Osteocyte (in vitro differentiated cells): ENCODE measurements around the gene STK25. TPM values are rescaled to one million over a fixed set of nuclear protein-coding genes. Genes with fewer than 3 reads are reported as not detected.

Experiments
- DNase-seq: peaks from one replicate; pipeline ENCODE4 v3.0.0; 2021; ENCODE audit warnings: mixed read lengths; ENCODE audit not compliant: unreplicated experiment; ENCODE audit errors: extremely low spot score
- H3K27ac Mint-ChIP-seq: one replicate; pipeline ENCODE4 v1.8.0; 2021; ENCODE audit warnings: mild to moderate bottlenecking, mixed read lengths; ENCODE audit not compliant: unreplicated experiment
- H3K27me3 Mint-ChIP-seq: one replicate; pipeline ENCODE4 v1.8.0; 2021; ENCODE audit warnings: mixed read lengths; ENCODE audit not compliant: unreplicated experiment
- H3K36me3 Mint-ChIP-seq: one replicate; pipeline ENCODE4 v1.8.0; 2021; ENCODE audit warnings: mixed read lengths; ENCODE audit not compliant: unreplicated experiment
- H3K4me1 Mint-ChIP-seq: one replicate; pipeline ENCODE4 v1.8.0; 2021; ENCODE audit warnings: mixed read lengths; ENCODE audit not compliant: unreplicated experiment
- H3K4me3 Mint-ChIP-seq: one replicate; pipeline ENCODE4 v1.8.0; 2021; ENCODE audit warnings: mild to moderate bottlenecking, moderate library complexity, mixed read lengths; ENCODE audit not compliant: unreplicated experiment
- H3K9me3 Mint-ChIP-seq: one replicate; pipeline ENCODE4 v1.8.0; 2021; ENCODE audit warnings: mixed read lengths; ENCODE audit not compliant: unreplicated experiment
- total RNA-seq: library from RNA; stranded (reverse); gene quantifications from 2 replicates; pipeline ENCODE4 v1.2.1, GENCODE V29; 2021
- TF ChIP-seq, protein P1 (sequence below): fragments of 200-600 bp; sonication (generic); IDR thresholded peaks from 2 replicates; pipeline ENCODE4 v1.5.0; 2021; ENCODE audit warnings: antibody characterized with exemption, mild to moderate bottlenecking, moderate library complexity

The STK25 gene
- total RNA-seq, 1 donor from 2014 or later, result 206 TPM

DNA sequence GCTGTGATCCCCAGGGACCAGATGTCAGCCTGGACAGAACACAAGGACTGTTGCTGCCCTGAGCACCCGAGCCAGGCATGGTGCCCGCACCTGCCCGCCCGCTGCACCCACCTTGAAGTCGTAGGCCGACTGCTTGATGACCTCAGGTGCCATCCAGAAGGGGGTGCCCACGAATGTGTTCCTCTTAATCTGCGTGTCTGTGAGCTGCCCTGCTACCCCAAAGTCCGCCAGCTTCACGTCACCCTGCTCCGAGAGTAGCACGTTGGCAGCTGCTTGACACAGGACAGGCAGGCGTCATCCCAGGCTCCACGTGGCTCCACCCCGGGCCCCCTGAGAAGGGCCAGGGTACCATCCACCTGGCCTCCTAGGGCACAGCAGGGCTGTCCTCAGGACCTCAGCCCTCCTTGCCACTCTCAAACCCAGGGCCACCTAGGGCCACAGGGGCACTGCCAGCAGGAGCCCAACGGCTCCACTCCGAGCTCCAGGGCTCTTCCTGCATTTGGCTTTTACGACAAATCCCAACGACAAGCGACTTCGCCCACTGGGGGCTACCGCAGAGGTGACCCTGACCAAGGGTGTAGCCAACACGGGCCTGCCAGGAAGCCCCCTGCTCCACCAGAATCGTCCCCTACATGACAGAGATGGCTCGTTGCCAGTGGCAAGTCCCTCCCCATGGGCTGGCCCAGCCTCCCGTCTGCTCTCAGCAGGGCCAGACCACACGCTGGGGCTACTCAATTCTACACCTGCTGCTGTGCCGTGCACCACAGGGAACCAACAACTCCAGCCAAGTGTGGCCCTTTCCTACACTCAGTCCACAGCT, 9.0 kb downstream of the STK25 start:
- no peak overlapping the region for H3K27ac Mint-ChIP-seq

GRCh38 chr2:241498115-241499070, 10.0 kb downstream of the STK25 start:
- DNase-seq, result no peak
- Mint-ChIP-seq H3K27ac (no peak overlapping the region), H3K9me3 (no peaks in the 10 kb centered on the region), H3K4me3 (no peak overlapping the region), H3K27me3 (no peaks in the 10 kb centered on the region), H3K36me3 (peaks cover 16% of the 10 kb centered on the region), H3K4me1 (peaks cover 3% of the 10 kb centered on the region)
- TF ChIP-seq, protein P1, sequence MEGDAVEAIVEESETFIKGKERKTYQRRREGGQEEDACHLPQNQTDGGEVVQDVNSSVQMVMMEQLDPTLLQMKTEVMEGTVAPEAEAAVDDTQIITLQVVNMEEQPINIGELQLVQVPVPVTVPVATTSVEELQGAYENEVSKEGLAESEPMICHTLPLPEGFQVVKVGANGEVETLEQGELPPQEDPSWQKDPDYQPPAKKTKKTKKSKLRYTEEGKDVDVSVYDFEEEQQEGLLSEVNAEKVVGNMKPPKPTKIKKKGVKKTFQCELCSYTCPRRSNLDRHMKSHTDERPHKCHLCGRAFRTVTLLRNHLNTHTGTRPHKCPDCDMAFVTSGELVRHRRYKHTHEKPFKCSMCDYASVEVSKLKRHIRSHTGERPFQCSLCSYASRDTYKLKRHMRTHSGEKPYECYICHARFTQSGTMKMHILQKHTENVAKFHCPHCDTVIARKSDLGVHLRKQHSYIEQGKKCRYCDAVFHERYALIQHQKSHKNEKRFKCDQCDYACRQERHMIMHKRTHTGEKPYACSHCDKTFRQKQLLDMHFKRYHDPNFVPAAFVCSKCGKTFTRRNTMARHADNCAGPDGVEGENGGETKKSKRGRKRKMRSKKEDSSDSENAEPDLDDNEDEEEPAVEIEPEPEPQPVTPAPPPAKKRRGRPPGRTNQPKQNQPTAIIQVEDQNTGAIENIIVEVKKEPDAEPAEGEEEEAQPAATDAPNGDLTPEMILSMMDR, result no peak

More for the DNA sequence above, 9.0 kb downstream of the STK25 start:
- Mint-ChIP-seq H3K36me3 (peaks cover 16% of the 10 kb centered on the region), H3K9me3 (no peaks in the 10 kb centered on the region), H3K4me1 (peaks cover 6% of the 10 kb centered on the region), H3K27me3 (no peaks in the 10 kb centered on the region), H3K4me3 (no peak overlapping the region)
- TF ChIP-seq, protein P1, result no peak
- DNase-seq, result no peak

- H3K27me3 Mint-ChIP-seq, result no peaks in the 10 kb centered on the region
- DNase-seq, result no peak
- no peaks in the 10 kb centered on the region for H3K9me3 Mint-ChIP-seq
- no peak overlapping the region for H3K4me3 Mint-ChIP-seq
- TF ChIP-seq, protein P1, result no peak
- H3K4me1 Mint-ChIP-seq, result peaks cover 3% of the 10 kb centered on the region
- H3K36me3 Mint-ChIP-seq, result peaks cover 21% of the 10 kb centered on the region
- no peak overlapping the region for H3K27ac Mint-ChIP-seq
Observed at GRCh38 chr2:241496904-241497877, 11.2 kb downstream of the STK25 start.

- Mint-ChIP-seq H3K27me3 (no peaks in the 10 kb centered on the region), H3K4me1 (peaks cover 3% of the 10 kb centered on the region), H3K36me3 (peaks cover 21% of the 10 kb centered on the region), H3K9me3 (no peaks in the 10 kb centered on the region), H3K4me3 (no peak overlapping the region), H3K27ac (no peak overlapping the region)
- TF ChIP-seq, protein P1, result no peak
- no peak for DNase-seq
Observed at GRCh38 chr2:241496003-241496707, 12.2 kb downstream of the STK25 start.
